GM18519 (cell line): ENCODE data around the gene FBN1.

Experiments used
- ATAC-seq: cut with Tn5 transposase; IDR thresholded peaks from one replicate; pipeline ENCODE4 v1.9.1; 2021; ENCODE audit warnings: mild to moderate bottlenecking, moderate library complexity; ENCODE audit not compliant: unreplicated experiment, low FRiP score

FBN1 gene

DNA sequence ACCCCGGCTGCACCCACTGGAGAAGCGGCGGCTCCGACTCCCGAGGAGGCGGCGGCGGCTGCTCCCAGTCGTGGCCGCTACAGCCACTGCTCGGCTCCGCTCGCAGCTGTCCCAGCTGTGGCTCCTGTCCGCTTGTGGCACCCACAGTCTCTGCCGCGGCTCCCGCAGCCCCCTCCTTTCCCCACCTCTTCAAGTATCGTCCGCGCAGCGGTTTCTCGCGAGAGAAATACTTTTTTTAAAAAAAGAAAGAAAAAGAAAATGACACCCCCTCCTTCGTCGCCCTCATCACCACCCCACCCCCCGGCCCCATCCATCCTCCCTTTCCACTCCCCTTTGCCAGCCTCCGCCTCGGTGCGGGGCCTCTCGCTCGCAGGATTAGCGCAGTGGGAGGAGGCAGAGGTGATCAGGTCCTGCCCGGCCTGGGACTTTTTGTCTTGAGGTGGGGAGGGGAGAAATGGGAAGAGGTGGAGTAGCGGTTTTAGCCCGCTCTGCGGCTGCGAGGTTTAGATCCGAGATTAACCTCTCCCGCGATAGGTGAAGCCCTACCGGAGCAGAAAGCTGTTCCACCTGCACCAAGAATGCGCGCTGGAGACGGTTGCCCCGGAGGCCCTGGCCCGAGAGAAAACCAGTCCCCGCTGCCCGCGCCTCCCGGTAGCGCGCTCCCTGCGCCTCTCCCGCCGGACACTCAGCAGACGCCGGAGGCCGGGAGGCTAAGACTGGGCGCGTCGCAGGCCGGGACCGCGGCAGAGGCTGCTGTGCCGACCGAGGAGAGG lies at the start of gene FBN1:
TSS of gene FBN1 (minus strand) at position 152 of the 773 bp plus-strand sequence. CDS start 940 bp downstream, outside the sequence.
- peak; percentile 43 for ATAC-seq

- no peak for ATAC-seq
These were observed 48.0 kb upstream of the FBN1 start for GRCh38 chr15:48693484-48693883.

DNA sequence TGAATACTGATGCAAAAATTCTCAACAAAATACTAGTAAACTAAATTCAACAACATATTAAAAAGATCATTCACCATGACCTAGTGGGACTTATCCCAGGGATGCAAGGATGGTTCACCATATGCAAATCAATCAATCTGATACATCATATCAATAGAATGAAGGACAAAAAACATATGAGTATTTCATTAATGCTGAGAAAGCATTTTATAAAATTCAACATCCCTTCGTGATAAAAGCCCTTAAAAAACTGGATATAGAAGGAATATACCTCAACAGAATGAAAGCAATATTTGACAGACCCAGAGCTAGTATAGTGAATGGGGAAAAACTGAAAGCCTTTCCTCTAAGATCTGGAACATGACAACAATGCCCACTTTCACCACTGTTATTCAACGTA lies 43.0 kb upstream of the FBN1 start:
- no peak for ATAC-seq

GRCh38 chr15:48683991-48684765 lies 38.7 kb upstream of the FBN1 start:
- no peak for ATAC-seq

DNA sequence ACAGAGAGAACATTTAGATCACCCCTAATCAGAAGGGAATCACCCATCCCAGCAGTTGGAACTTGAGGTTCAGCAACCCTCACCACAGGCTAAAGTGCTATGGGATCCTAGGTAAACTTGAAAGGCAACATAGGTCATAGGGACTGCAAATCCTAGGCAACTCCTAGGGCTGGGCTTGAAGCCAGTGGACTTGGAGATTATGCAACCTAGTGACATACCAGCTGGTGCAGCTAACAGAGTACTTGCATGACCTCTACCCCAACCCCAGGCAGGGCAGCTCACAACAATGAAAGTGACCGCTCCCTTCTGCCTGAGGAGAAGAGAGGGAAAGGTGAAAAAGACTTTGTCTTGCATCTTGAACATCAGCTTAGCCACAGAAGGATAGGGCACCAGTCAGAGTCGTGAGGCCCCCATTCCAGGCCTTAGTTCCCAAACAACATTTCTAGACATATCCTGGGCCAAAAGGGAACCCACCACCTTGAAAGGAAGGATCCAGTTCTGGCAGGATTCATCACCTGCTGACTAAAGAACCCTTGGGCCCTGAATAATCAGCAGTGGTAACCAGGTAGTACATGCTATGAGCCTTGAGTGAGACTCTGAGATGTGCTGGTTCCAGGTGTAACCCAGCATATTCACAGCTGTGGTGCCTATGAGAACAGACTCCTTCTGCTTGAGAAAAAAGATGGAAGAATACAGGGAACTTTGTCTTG lies 37.6 kb upstream of the FBN1 start:
- no peak for ATAC-seq

DNA sequence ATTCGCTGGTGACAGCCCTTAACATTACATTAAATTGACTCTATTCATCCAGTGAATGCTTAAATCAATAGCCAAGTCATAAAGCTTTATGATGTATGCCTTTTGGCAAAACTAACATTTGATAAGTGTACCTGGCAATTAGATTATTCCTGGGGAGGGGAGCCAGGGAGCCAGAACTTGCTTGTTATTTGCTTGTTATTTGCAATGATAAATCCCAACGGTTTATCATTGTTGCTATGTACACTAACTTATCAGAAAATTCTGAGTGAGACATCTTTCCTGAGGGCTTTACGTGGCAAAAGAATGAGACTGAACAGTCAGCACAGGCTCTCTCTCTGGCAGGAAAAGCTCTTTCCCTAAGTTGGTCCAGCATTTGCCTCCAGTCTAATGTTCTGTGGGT lies 35.8 kb upstream of the FBN1 start:
- ATAC-seq, result no peak

GRCh38 chr15:48680841-48681240 lies 35.3 kb upstream of the FBN1 start:
- no peak for ATAC-seq

DNA sequence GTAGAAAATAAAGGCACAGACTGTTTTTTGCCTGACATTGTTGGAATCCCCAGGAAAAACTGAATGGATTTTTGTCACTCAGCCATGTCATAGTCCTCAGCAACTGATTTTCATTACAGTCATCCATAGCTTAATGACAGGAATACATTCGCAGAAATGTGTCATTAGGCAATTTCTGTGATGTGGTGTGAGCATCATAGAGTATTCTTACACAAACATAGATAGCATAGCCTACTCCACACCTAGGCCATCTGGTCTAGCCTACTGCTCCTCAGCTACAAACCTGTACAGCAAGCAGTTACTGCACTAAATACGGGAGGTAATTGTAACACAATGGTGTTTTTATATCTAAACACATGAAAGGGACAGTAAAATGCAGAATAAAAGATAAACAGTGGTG lies 34.4 kb upstream of the FBN1 start:
- ATAC-seq, result no peak

GRCh38 chr15:48678851-48679250 lies 33.3 kb upstream of the FBN1 start:
- no peak for ATAC-seq

DNA sequence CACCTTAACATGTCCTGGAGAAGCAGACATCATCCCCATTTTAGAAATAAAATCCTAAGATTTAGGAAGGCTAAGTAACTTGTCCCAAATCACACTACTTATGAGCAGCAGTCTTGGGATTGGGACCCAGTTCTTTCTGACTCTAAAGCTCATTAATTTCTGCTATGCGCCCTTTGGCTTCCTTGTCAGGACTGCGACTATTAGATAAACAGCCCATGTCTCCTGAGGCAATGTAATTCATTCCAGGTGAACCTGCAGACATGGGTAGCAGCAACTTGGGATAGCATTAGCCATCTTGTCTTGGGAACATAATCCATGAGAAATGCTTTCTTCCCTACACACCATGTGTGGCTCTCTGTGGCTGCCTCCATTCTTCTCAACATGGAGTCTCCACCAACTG lies 32.3 kb upstream of the FBN1 start:
- no peak for ATAC-seq

DNA sequence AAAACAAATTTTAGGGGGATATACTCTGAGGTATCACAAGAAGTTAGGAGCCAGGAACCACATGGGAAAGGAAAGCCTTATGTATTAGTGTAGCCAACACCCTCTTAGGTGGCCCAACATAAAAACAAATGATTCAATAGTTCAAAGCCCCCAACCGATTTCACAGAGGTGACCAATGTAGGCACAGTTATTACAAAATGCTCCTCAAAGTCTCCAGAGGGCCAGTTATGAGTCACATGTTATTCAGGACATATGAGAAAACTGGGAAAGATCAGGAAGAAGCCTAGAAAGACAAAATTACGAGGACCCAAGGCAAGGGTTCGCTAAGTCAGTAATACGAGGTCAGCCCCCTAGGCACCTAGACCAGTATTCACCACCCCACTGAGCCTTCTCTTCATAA lies 29.9 kb upstream of the FBN1 start:
- ATAC-seq, result no peak

DNA sequence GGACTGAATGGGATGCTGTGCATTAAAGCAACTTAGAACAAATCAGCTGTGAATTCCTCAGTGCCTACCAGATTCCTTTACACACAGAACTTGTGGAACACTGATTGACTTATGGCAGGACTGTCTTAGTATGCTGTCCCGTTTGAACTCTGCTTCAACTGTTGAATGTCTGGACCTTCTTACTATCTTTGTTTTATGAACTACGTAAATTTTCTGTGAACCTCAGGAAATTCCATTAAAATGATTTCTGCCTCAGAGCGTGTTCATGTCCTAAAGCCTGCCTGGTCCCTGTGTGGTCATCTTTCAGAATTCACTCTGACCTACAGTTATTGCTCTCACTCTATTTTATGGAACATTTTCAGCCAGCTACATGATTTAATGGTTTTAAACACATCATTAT lies 29.4 kb upstream of the FBN1 start:
- ATAC-seq, result no peak

DNA sequence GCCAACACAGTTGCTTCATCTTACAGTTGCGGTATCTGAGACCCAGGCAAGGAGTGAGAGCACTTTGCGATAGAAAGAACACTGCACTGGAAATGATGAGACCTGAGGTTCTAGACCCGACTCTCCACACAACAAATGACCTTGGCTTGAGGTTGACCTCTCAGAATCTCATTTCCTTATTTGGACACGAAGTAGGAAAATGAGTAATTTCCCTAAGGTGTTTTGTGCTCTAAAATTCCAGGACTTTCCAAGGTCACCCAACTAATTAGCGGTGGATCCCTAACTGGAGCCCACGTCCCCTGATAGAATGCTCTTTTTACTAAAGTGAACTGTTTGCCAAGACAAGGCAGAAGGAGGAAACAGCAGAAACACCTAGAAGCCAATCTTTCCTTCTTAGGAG lies 26.7 kb upstream of the FBN1 start:
- ATAC-seq, result no peak

GRCh38 chr15:48671103-48672022 lies 25.9 kb upstream of the FBN1 start:
- no peak for ATAC-seq

GRCh38 chr15:48667701-48668100 lies 22.2 kb upstream of the FBN1 start:
- no peak for ATAC-seq

DNA sequence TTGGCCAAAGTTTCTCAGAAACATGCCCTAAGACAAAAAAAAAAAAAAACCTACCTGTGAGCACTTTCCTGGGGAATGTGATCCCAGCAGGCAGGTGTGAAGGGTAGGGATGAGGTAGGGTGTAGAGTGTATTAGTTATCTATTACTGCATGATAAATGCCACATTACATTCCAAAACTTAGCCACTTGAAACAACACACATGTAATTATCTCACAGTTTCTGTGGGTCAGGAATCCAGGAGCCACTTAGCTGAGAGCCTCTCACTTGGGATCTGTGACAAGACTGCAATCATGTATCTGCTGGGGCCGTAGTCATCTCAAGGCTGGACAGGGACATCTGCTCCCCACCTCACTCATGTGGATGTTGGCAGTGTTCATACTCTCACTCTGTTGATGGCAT lies 18.9 kb upstream of the FBN1 start:
- ATAC-seq, result no peak

GRCh38 chr15:48657950-48658591 lies 12.6 kb upstream of the FBN1 start:
- no peak for ATAC-seq

GRCh38 chr15:48654801-48655200 lies 9.3 kb upstream of the FBN1 start:
- ATAC-seq, result no peak

DNA sequence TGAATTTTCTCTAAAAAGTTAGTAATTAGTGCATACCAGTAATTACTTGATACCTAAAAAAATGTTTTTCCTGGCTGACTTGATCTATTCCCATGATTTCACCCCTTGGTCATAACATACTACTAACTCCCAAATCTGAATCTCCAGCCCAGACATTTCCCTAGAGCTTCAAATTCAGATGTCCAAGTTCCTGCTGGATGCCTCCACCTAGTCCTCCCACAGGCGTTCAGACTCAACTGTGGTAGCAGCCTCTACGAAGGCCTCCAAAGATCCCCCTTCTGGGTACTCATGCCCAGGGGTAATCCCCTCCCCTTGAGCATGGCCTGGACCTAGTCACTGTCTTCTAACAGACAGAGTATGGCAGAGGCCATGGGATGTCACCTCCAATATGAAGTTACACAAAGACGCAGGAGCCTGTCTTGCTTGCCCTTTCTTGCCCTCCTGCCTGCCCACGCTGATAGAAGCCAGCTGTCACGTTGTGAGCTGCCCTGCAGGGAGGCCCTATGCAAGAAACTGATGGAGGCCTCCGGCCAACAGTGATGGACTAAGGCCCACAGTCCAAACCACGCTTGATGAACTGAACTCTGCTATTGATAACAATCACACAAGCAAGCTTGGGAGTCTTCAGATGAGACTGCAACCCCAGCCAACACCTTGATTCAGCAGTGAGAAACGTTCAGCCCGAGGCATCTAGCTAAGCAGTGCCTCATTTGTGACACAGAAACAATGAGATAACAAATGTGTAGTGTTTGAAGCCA lies 8.6 kb upstream of the FBN1 start:
- ATAC-seq, result no peak
